Measurements from ENCODE around the gene SMAD6. TPM values are rescaled to one million over a fixed set of nuclear protein-coding genes. Genes with fewer than 3 reads are reported as not detected.
A peak's percentile ranks its signal among the peaks of the same experiment; 100 is the strongest.

SMAD6 gene
- total and polyA plus RNA-seq, 9 of the 15 experiments (the other 6 are each of a cell fraction or from before 2014, with no cell fraction given): 0.10 to 15.5 (median 3.7) TPM

- 19% methylated on average over 4 of the region's 4 CpGs for WGBS (ENCODE audit: insufficient coverage, low coverage, missing lambda C conversion rate)
- DNase-seq (ENCODE audit: extremely low read depth in 1 of 4, low spot score in 3 of 4): no peak
- Histone ChIP-seq H3K9ac (ENCODE audit: insufficient read depth in 1 of 2, low read depth in 2 of 2, low read length in 2 of 2) (peak overlapping the region in 1 of 2 experiments; percentile 65; a peak in 1 of 4 replicates), H3K79me2 (ENCODE audit: control insufficient read depth, insufficient read depth, low read length) (no peaks in the 10 kb centered on the region), H3K9me3 (replicated peaks; ENCODE audit: control insufficient read depth, insufficient read depth, low read depth, low read length) (no peaks in the 10 kb centered on the region), H3K4me1 (replicated peaks in 1 of 2; ENCODE audit: control insufficient read depth in 2 of 2, insufficient read depth in 2 of 2, low read length in 2 of 2) (peaks cover 0 to 3% of the 10 kb centered on the region in 2 experiments; a peak in 2 of 5 replicates), H3K27ac (ENCODE audit: extremely low read depth, low read depth, low read length) (no peak overlapping the region), H3K4me3 (no peak overlapping the region), H2AFZ (ENCODE audit: low read depth, low read length) (no peak overlapping the region), H3K27me3 (ENCODE audit: control insufficient read depth in 2 of 2, insufficient read depth in 2 of 2, low read length in 2 of 2) (peaks cover 3 to 13% of the 10 kb centered on the region in 2 experiments; a peak in 2 of 5 replicates), H4K20me1 (replicated peaks; ENCODE audit: control insufficient read depth, insufficient read depth, low read length) (no peaks in the 10 kb centered on the region; the same call in 1 of the 2 replicates), H3K9me1 (ENCODE audit: control insufficient read depth, insufficient read depth, low read length) (no peaks in the 10 kb centered on the region), H3K36me3 (ENCODE audit: control insufficient read depth, insufficient read depth, low read length) (no peaks in the 10 kb centered on the region), H3K4me2 (ENCODE audit: insufficient read depth, low read length) (no peak overlapping the region)
- no TSS peak for BruUV-seq (replicated peaks)
- ATAC-seq: no peak
- POLR2A ChIA-PET: interaction anchor here (0.8 to 1.2 kb wide), 5 partner anchors 11 to 240 kb away, joined by 3 to 5 read pairs (median 3); no protein-coding TSS in a partner anchor
- in situ Hi-C loops (cut with MboI): no loop called here
- CTCF ChIA-PET (ENCODE audit: low intra/inter-chr PET ratio): no interaction called here
- intact Hi-C loops (cut with micrococcal nuclease): no loop called here
- no peak for FAIRE-seq
- no peak for TF ChIP-seq ELF2 (CRISPR knock-in tag; IDR thresholded peaks at IDR 0.05)
- TF ChIP-seq TEAD2 (tag; IDR thresholded peaks at IDR 0.05): no peak
- TF ChIP-seq CBX2 (IDR thresholded peaks at IDR 0.05; ENCODE audit: insufficient read depth, low read length, poor library complexity, severe bottlenecking): no peak
- TF ChIP-seq, protein P1, sequence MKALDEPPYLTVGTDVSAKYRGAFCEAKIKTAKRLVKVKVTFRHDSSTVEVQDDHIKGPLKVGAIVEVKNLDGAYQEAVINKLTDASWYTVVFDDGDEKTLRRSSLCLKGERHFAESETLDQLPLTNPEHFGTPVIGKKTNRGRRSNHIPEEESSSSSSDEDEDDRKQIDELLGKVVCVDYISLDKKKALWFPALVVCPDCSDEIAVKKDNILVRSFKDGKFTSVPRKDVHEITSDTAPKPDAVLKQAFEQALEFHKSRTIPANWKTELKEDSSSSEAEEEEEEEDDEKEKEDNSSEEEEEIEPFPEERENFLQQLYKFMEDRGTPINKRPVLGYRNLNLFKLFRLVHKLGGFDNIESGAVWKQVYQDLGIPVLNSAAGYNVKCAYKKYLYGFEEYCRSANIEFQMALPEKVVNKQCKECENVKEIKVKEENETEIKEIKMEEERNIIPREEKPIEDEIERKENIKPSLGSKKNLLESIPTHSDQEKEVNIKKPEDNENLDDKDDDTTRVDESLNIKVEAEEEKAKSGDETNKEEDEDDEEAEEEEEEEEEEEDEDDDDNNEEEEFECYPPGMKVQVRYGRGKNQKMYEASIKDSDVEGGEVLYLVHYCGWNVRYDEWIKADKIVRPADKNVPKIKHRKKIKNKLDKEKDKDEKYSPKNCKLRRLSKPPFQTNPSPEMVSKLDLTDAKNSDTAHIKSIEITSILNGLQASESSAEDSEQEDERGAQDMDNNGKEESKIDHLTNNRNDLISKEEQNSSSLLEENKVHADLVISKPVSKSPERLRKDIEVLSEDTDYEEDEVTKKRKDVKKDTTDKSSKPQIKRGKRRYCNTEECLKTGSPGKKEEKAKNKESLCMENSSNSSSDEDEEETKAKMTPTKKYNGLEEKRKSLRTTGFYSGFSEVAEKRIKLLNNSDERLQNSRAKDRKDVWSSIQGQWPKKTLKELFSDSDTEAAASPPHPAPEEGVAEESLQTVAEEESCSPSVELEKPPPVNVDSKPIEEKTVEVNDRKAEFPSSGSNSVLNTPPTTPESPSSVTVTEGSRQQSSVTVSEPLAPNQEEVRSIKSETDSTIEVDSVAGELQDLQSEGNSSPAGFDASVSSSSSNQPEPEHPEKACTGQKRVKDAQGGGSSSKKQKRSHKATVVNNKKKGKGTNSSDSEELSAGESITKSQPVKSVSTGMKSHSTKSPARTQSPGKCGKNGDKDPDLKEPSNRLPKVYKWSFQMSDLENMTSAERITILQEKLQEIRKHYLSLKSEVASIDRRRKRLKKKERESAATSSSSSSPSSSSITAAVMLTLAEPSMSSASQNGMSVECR (CRISPR knock-in tag; IDR thresholded peaks at IDR 0.05): no peak
- TF ChIP-seq GATAD2A (IDR thresholded peaks at IDR 0.05): no peak
- TF ChIP-seq FOXJ3 (CRISPR knock-in tag; IDR thresholded peaks at IDR 0.05): no peak
- TF ChIP-seq NFE2 (IDR thresholded peaks at IDR 0.05; ENCODE audit: low read depth): no peak
- TF ChIP-seq TCF7 (IDR thresholded peaks at IDR 0.05; ENCODE audit: borderline replicate concordance): no peak
- no peak for TF ChIP-seq MTA3 (IDR thresholded peaks at IDR 0.05; ENCODE audit: borderline replicate concordance)
- no peak for TF ChIP-seq ERF (CRISPR knock-in tag; IDR thresholded peaks at IDR 0.05)
- TF ChIP-seq HEY1 (CRISPR knock-in tag; IDR thresholded peaks at IDR 0.05; ENCODE audit: borderline replicate concordance): no peak
- TF ChIP-seq, protein P2, sequence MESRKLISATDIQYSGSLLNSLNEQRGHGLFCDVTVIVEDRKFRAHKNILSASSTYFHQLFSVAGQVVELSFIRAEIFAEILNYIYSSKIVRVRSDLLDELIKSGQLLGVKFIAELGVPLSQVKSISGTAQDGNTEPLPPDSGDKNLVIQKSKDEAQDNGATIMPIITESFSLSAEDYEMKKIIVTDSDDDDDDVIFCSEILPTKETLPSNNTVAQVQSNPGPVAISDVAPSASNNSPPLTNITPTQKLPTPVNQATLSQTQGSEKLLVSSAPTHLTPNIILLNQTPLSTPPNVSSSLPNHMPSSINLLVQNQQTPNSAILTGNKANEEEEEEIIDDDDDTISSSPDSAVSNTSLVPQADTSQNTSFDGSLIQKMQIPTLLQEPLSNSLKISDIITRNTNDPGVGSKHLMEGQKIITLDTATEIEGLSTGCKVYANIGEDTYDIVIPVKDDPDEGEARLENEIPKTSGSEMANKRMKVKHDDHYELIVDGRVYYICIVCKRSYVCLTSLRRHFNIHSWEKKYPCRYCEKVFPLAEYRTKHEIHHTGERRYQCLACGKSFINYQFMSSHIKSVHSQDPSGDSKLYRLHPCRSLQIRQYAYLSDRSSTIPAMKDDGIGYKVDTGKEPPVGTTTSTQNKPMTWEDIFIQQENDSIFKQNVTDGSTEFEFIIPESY (CRISPR knock-in tag; IDR thresholded peaks at IDR 0.05): no peak
- no peak for TF ChIP-seq RBM39 (optimal IDR thresholded peaks at IDR 0.05; ENCODE audit: low read depth, low read length)
- TF ChIP-seq STAT5B (CRISPR knock-in tag; IDR thresholded peaks at IDR 0.05): no peak
- TF ChIP-seq, protein P3, sequence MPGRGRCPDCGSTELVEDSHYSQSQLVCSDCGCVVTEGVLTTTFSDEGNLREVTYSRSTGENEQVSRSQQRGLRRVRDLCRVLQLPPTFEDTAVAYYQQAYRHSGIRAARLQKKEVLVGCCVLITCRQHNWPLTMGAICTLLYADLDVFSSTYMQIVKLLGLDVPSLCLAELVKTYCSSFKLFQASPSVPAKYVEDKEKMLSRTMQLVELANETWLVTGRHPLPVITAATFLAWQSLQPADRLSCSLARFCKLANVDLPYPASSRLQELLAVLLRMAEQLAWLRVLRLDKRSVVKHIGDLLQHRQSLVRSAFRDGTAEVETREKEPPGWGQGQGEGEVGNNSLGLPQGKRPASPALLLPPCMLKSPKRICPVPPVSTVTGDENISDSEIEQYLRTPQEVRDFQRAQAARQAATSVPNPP (IDR thresholded peaks at IDR 0.05; ENCODE audit: borderline replicate concordance, insufficient read depth, insufficient read length): no peak
- no peak for TF ChIP-seq ZFP30 (CRISPR knock-in tag; IDR thresholded peaks at IDR 0.05; ENCODE audit: borderline replicate concordance)
- no peak for TF ChIP-seq ZNF253 (CRISPR knock-in tag; conservative IDR thresholded peaks at IDR 0.05)
- no peak for TF ChIP-seq TRIM28 (IDR thresholded peaks at IDR 0.05)
These were observed 119.3 kb downstream of the SMAD6 start for GRCh38 chr15:66821307-66821706.

All from K562 (cell line).